Lung microvascular endothelial cell (primary cell): ENCODE measurements around the gene EME2. TPM values are rescaled to one million over a fixed set of nuclear protein-coding genes. Genes with fewer than 3 reads are reported as not detected.

ENCODE experiments used
- DNase-seq, 2 donors: peaks; one replicate each; pipeline versions ENCODE4 v3.0.0 to v3.0.0-alpha.2; 2010; ENCODE audit warnings: low read depth in 2 of 2
- total RNA-seq: library from RNA; depleted of rRNA; stranded (reverse); fragments of >200 nt; gene quantifications from 2 replicates; pipeline ENCODE4 v1.2.1, GENCODE V29; 2014

The EME2 gene
- total RNA-seq, 1 donor from 2014 or later: 4.0 TPM

DNA sequence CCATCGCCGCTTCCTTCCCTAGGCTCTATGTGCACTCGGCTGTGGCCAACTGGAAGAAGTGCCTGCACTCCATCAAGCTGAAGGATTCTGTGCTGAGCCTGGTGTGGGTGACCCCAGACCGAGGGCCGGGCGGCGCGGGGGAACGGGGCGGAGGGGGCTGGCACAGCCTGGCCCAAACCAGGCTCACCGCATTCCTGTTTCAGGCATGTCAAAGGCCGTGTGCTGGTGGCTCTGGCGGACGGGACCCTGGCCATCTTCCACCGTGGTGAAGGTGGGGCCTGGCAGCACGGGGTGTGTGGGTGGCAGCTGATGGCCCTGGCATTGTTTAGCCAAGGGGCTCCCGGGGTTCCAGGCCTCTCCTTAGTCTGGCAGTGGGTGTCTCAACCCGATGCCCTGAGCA is 5.9 kb upstream of the EME2 start:
- no peak for DNase-seq

DNA sequence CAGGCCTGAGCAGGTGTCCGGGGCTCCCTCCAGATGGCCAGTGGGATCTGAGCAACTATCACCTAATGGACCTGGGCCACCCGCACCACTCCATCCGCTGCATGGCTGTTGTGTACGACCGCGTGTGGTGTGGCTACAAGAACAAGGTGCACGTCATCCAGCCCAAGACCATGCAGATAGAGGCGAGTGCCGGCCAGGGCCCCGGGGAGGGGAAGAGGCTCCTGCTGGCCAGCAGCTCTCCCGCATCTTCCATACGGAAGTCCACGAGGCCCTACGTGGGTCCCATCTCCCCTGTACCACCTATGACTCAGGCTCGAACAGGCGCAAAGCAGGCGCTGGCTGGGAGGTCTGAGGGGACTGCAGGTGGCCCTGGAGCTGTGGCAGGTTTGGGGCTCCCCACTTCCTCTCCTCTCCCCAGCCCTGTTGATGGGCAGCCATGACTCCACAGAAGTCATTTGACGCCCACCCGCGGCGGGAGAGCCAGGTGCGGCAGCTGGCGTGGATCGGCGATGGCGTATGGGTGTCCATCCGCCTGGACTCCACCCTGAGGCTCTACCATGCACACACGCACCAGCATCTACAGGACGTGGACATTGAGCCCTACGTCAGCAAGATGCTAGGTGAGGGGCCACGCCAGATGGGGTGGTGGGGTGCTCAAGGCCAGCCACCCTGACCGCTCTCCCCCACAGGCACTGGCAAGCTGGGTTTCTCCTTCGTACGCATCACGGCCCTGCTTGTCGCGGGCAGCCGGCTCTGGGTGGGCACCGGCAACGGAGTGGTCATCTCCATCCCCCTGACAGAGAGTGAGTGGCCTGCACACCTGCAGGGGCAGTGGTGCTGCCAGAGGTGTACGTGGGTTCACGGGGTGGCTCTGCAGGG is 5.3 kb upstream of the EME2 start:
- DNase-seq: no peak

- no peak for DNase-seq
Observed at GRCh38 chr16:1768061-1768766, 4.4 kb upstream of the EME2 start.

DNA sequence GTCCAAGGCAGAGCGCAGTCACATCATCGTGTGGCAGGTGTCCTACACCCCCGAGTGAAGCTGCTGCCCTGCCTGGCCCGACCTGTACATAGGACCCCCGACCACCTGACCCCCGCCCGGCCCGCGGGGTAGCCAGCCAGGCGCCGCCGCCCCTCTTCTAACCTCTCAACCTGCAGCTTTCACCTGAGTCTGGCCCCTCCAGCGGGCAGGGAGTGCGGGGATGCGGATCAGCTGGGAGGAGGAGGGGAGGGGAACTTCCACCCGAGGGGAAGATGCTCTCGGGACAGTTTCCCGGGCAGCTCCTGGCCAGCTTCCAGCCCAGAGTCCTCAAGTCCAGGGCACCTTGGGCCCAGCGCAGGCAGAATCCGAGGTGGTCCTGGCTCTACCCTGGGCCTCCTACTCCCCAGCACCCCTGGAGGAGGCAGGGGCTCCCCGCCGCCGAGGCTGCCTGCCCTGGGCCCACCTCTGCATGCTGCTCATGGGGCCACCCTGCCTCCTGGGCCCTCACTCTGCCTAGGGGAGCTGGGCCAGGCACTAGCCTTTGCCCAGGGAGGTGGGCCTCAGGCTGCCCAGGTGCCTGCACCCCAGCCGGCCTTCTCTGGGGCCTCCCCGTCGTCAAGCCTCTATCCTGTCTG is 3.7 kb upstream of the EME2 start:
- DNase-seq: no peak

- DNase-seq: no peak
Observed at GRCh38 chr16:1769402-1770300, 3.0 kb upstream of the EME2 start.

GRCh38 chr16:1770328-1771187 is 2.1 kb upstream of the EME2 start:
- DNase-seq: peak; percentile 66 to 68

- DNase-seq: peak; percentile 65 to 72
Observed at GRCh38 chr16:1771188-1771863, 1.3 kb upstream of the EME2 start, which contains the start of gene NME3. NME3 (minus strand) TSS chr16:1771543; CDS start chr16:1771534, 9 bp downstream.

GRCh38 chr16:1771864-1772361 is 697 bp upstream of the EME2 start:
- peak in 1 of 2 donors; percentile 13 for DNase-seq

- DNase-seq: peak; percentile 88 to 91
Observed at GRCh38 chr16:1772908-1773702, 495 bp downstream of the EME2 start, which contains the start of gene MRPS34. MRPS34 (minus strand) TSS chr16:1773134; CDS start chr16:1773119, 15 bp downstream.

DNA sequence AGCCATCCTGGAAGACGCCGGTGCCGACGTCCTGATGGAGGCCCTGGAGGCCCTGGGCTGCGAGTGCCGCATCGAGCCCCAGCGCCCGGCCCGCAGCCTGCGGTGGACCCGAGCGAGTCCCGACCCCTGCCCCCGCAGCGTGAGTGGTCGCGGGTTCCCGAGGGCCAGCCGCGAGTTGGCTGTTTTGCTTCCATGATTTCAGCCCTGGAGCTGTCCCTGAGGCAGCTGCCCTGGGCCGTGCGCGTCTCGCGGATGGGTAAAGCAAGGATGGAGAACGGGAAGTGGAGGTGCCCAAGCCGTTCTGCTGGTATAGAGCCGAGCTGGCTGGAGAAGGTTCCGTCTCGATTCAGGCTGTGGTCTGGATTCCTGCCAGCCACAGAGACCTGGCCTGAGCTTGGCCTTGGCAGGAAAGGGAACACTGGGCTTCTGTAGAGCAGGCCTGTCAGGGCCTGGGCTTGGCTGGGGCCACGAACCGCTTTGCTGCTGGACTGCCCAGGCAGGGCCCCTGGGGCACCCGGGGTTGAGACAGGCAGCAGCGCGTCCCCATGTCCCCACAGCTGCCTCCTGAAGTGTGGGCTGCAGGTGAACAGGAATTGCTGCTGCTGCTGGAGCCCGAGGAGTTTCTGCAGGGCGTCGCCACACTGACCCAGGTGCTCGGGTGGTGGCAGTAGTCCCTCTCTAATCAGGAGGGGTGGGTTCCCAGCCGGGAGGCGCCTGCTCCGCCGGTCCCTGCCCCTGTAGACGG is 1.3 kb downstream of the EME2 start:
- DNase-seq: peak; percentile 22 to 39

- no peak for DNase-seq
Observed at GRCh38 chr16:1774448-1774780, 1.8 kb downstream of the EME2 start.

DNA sequence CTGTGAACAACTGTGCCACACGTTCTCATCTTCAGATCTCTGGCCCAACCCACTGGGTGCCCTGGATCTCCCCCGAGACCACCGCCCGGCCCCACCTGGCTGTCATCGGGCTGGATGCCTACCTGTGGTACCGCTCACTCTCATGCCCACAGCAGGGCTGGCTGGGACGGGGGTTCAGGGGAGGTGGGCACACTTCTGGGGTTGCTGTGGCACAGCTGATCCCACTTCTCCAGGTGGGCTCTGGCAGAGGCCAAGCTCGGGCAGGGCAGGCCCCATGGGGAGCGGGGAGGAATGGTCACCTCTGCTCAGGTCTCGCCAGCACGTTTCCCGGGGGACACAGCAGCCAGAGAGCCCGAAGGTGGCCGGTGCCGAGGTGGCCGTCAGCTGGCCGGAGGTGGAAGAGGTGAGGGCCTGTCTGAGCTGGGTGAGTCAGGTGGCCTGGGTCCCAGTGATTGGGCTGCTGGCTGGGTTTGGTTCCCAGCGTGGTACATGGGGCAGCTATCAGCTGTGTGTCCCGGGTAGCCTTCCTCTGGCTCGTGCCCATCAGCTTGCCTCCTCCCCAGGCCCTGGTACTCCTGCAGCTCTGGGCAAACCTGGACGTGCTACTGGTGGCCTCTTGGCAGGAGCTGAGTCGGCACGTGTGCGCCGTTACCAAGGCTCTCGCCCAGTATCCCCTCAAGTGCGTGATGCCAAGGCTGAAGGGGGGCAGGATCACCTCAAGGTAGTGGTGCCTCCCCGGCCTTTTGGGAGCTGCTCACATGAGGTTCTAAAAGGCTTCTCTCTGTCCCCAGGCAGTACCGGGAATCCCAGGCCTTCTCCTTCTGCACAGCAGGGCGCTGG is 2.6 kb downstream of the EME2 start:
- no peak for DNase-seq

DNA sequence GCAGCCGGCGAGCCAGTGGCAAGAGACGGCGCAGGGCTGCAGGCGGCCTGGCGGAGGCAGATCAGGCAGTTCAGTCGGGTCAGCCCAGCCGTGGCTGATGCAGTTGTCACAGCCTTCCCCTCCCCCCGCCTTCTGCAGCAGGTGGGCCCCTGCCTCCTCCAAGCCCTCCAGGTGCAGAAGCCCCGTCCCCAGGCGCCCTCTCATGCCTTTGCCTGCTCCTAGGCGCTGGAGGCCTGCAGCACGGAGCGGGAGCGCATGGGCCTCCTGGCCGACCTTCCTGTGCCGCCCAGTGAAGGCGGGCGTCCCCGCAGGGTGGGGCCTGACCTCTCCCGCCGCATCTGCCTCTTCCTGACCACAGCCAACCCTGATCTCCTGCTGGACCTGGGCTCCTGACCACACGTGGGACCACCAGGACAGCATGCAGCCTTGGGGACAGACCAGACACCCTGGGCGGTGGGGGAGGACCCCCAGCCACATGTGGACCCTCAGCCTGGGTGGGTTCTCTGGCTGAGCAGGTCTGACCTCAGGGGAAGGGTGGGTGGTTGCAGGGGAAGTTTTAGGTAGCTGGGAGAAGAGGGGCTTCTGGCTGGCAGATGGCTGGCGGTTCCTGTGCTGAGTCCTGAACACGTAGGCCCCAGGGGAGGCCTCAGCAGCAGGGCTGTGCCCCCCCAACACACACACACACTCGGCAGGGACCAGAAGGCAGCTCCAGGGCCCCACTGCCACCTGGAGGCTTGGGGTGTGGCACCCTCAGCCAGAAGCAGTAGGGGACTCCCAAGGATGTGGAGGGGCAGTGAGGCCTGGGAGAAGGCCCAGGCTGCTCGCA is 3.4 kb downstream of the EME2 start:
- no peak for DNase-seq

- no peak for DNase-seq
Observed at GRCh38 chr16:1776672-1776955, 4.0 kb downstream of the EME2 start.

- no peak for DNase-seq
Observed at GRCh38 chr16:1776991-1777374, 4.4 kb downstream of the EME2 start.
